Neural progenitor cell (in vitro differentiated cells): Measurements from ENCODE around the gene EPHA5. TPM values are rescaled to one million over a fixed set of nuclear protein-coding genes. Genes with fewer than 3 reads are reported as not detected.

Source experiments
- DNase-seq: peaks from one replicate; pipeline ENCODE4 v3.0.0-alpha.2; 2016; ENCODE audit warnings: low spot score
- H2AFZ ChIP-seq: fragments of 200-600 bp; sonication (generic); replicated peaks from 2 replicates; pipeline ENCODE4 v1.6.1; 2016; ENCODE audit warnings: antibody characterized with exemption
- H3F3A ChIP-seq: fragments of 200-600 bp; sonication (generic); 2 replicates; pipeline ENCODE4 v1.6.1; 2016; ENCODE audit warnings: antibody characterized with exemption, low read depth
- H3K27ac ChIP-seq: fragments of 200-600 bp; sonication (generic); 2 replicates; pipeline ENCODE4 v1.5.1; 2016; ENCODE audit warnings: mild to moderate bottlenecking
- H3K27me3 ChIP-seq: fragments of 200-600 bp; sonication (generic); 2 replicates; pipeline ENCODE4 v1.6.1; 2016; ENCODE audit warnings: mild to moderate bottlenecking, moderate library complexity
- H3K36me3 ChIP-seq: fragments of 200-600 bp; sonication (generic); 2 replicates; pipeline ENCODE4 v1.5.1; 2016
- H3K4me1 ChIP-seq: fragments of 200-600 bp; sonication (generic); 2 replicates; pipeline ENCODE4 v1.6.1; 2016; ENCODE audit warnings: mixed run types
- H3K4me2 ChIP-seq: fragments of 200-600 bp; sonication (generic); 2 replicates; pipeline ENCODE4 v1.6.1; 2016
- H3K4me3 ChIP-seq: fragments of 200-600 bp; sonication (generic); 2 replicates; pipeline ENCODE4 v1.5.1; 2016
- H3K79me2 ChIP-seq: fragments of 200-600 bp; sonication (generic); 2 replicates; pipeline ENCODE4 v1.6.1; 2016; ENCODE audit warnings: low read depth
- H3K9ac ChIP-seq: fragments of 200-600 bp; sonication (generic); 2 replicates; pipeline ENCODE4 v1.6.1; 2016
- H3K9me3 ChIP-seq: fragments of 200-600 bp; sonication (generic); 2 replicates; pipeline ENCODE4 v1.5.1; 2016; ENCODE audit warnings: low read depth
- H4K20me1 ChIP-seq: fragments of 200-600 bp; sonication (generic); 2 replicates; pipeline ENCODE4 v1.6.1; 2016; ENCODE audit warnings: low read depth
- H3K27ac Mint-ChIP-seq: 3 replicates; pipeline ENCODE4 v1.8.0; 2021; ENCODE audit warnings: mixed read lengths
- H3K27me3 Mint-ChIP-seq: 2 replicates; pipeline ENCODE4 v1.8.0; 2022; ENCODE audit warnings: low read depth, mild to moderate bottlenecking, inconsistent platforms, moderate library complexity, mixed read lengths; ENCODE audit not compliant: insufficient read depth
- H3K36me3 Mint-ChIP-seq: 3 replicates; pipeline ENCODE4 v1.8.0; 2021; ENCODE audit warnings: mixed read lengths
- H3K4me1 Mint-ChIP-seq: 3 replicates; pipeline ENCODE4 v1.8.0; 2021; ENCODE audit warnings: mixed read lengths
- H3K4me3 Mint-ChIP-seq: 3 replicates; pipeline ENCODE4 v1.8.0; 2021; ENCODE audit warnings: mild to moderate bottlenecking, moderate library complexity, mixed read lengths
- H3K9me3 Mint-ChIP-seq: 3 replicates; pipeline ENCODE4 v1.8.0; 2020; ENCODE audit warnings: mixed read lengths
- CTCF ChIP-seq: fragments of 200-600 bp; sonication (generic); IDR thresholded peaks from 2 replicates; pipeline ENCODE4 v1.5.1; 2017; ENCODE audit warnings: antibody characterized with exemption, mild to moderate bottlenecking
- EZH2 ChIP-seq: fragments of 200-600 bp; sonication (generic); IDR thresholded peaks from 2 replicates; pipeline ENCODE4 v1.6.1; 2017; ENCODE audit warnings: antibody characterized with exemption, mild to moderate bottlenecking, moderate library complexity
- EZH2phosphoT487 ChIP-seq: fragments of 200-600 bp; sonication (generic); IDR thresholded peaks from 2 replicates; pipeline ENCODE4 v1.6.1; 2017; ENCODE audit warnings: antibody characterized with exemption
- total RNA-seq: library from RNA; depleted of rRNA; stranded (reverse); fragments of >200 nt; gene quantifications from 2 replicates; pipeline ENCODE4 v1.2.3, GENCODE V29; 2015; ENCODE audit warnings: low replicate concordance

The EPHA5 gene
- total RNA-seq, result not detected in 2 replicates

- H3K9me3 Mint-ChIP-seq, result no peaks in the 10 kb centered on the region
Observed at GRCh38 chr4:65670331-65671031, at the start of gene EPHA5. Gene EPHA5, minus strand, starts transcription at chr4:65670489. Its CDS starts 747 bp downstream, at chr4:65669742.

DNA sequence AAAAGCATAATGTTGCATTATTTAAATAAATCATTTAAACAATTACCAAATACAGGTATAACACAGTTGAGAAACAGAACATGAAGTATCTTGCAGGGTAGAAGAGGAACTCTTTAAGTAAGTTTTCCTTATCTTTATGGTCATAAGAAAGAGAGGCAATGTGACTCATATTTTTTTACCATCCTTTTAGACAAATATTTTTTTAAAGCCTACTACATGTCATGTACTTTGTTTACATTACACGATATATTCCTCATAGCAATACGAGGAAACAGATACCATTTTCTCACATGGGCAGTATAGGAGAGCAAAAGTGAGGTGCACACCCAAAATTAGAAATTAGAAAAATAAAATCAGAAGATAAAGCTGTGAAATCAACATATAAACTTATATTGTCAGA, 49.3 kb upstream of the EPHA5 start:
- Mint-ChIP-seq H3K27me3 (peaks cover 6% of the 10 kb centered on the region), H3K36me3 (no peaks in the 10 kb centered on the region)
- H2AFZ ChIP-seq, result no peak overlapping the region

More at GRCh38 chr4:65670331-65671031, at the start of gene EPHA5:
- Mint-ChIP-seq H3K4me3 (peak within 1 kb of the TSS; percentile 88), H3K36me3 (no peaks in the 10 kb centered on the region), H3K4me1 (peaks cover 26% of the 10 kb centered on the region), H3K27ac (no peak within 1 kb of the TSS), H3K27me3 (peaks cover 43% of the 10 kb centered on the region)
- DNase-seq, result peak; percentile 89
- Histone ChIP-seq H3K27me3 (peaks cover 91% of the 10 kb centered on the region), H3K36me3 (no peaks in the 10 kb centered on the region), H3K4me1 (peaks cover 26% of the 10 kb centered on the region), H4K20me1 (peaks cover 15% of the 10 kb centered on the region), H3K27ac (no peak within 1 kb of the TSS), H3K9ac (no peak within 1 kb of the TSS), H2AFZ (peak within 1 kb of the TSS; percentile 80), H3F3A (peaks cover 15% of the 10 kb centered on the region), H3K9me3 (no peaks in the 10 kb centered on the region), H3K79me2 (no peaks in the 10 kb centered on the region), H3K4me3 (peak within 1 kb of the TSS; percentile 56), H3K4me2 (peak within 1 kb of the TSS; percentile 93)
- TF ChIP-seq EZH2, result no peak
- peak; percentile 34 for TF ChIP-seq CTCF

DNA sequence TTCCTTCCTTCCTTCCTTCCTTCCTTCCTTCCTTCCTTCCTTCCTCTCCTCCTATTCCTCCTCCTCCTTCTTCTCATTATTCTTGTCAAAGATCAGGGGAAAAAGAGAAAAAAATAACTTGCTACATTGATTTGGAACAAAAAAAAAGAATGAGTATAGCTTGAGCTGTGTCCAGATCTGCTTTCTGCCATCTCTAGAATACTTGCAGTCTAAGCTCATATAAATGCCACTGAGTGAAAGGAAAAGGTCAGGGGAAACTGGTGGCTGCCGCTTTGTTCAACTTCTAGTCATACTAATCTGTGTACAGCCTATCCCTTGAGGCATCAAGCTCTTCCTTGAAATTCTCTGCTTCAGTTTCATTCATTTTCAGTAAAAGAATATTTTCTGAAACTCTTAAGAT, 28.3 kb upstream of the EPHA5 start:
- no peaks in the 10 kb centered on the region for H3K9me3 Mint-ChIP-seq

More for the DNA sequence above, 49.3 kb upstream of the EPHA5 start:
- no peak overlapping the region for H3K4me3 ChIP-seq
- H4K20me1 ChIP-seq, result no peaks in the 10 kb centered on the region
- no peaks in the 10 kb centered on the region for H3F3A ChIP-seq
- Mint-ChIP-seq H3K4me1 (no peaks in the 10 kb centered on the region), H3K4me3 (no peak overlapping the region), H3K27ac (no peak overlapping the region), H3K9me3 (peaks cover 5% of the 10 kb centered on the region)
- DNase-seq, result no peak
- H3K27me3 ChIP-seq, result no peaks in the 10 kb centered on the region
- TF ChIP-seq CTCF (no peak), EZH2phosphoT487 (no peak), EZH2 (no peak)
- no peak overlapping the region for H3K9ac ChIP-seq
- H3K9me3 ChIP-seq, result no peaks in the 10 kb centered on the region
- H3K4me1 ChIP-seq, result no peaks in the 10 kb centered on the region
- H3K36me3 ChIP-seq, result no peaks in the 10 kb centered on the region
- H3K79me2 ChIP-seq, result no peaks in the 10 kb centered on the region
- H3K27ac ChIP-seq, result no peak overlapping the region
- H3K4me2 ChIP-seq, result no peak overlapping the region

More for the DNA sequence above, 28.3 kb upstream of the EPHA5 start:
- H3K4me3 ChIP-seq, result no peak overlapping the region
- Mint-ChIP-seq H3K4me3 (no peak overlapping the region), H3K4me1 (peaks cover 2% of the 10 kb centered on the region), H3K27me3 (no peaks in the 10 kb centered on the region), H3K27ac (no peak overlapping the region), H3K36me3 (no peaks in the 10 kb centered on the region)
- DNase-seq, result no peak
- H3K9ac ChIP-seq, result no peak overlapping the region
- no peaks in the 10 kb centered on the region for H3K4me1 ChIP-seq
- no peak overlapping the region for H2AFZ ChIP-seq
- no peaks in the 10 kb centered on the region for H3F3A ChIP-seq
- no peaks in the 10 kb centered on the region for H3K27me3 ChIP-seq
- H3K36me3 ChIP-seq, result no peaks in the 10 kb centered on the region
- no peak for TF ChIP-seq CTCF
- no peak for TF ChIP-seq EZH2
- no peak for TF ChIP-seq EZH2phosphoT487
- H3K9me3 ChIP-seq, result no peaks in the 10 kb centered on the region
- no peak overlapping the region for H3K27ac ChIP-seq
- no peaks in the 10 kb centered on the region for H4K20me1 ChIP-seq
- no peaks in the 10 kb centered on the region for H3K79me2 ChIP-seq
- H3K4me2 ChIP-seq, result no peak overlapping the region
